ENCODE measurements around the gene NISCH.

- TF ChIP-seq CTCF (IDR thresholded peaks at IDR 0.05; ENCODE audit: insufficient read depth, low read length, poor library complexity, severe bottlenecking) (no peak), EZH2phosphoT487 (conservative IDR thresholded peaks at IDR 0.05; ENCODE audit: low read length) (no peak)
Measured at GRCh38 chr3:52429779-52430415, 25.5 kb upstream of the NISCH start.

Data from SU-DHL-6 (cell line).